KMS-11 (cell line): ENCODE results near the gene UMOD.

Experiments used
- H2AFZ ChIP-seq: fragments of 200-600 bp; sonication (generic); 2 replicates; pipeline ENCODE4 v1.6.1; 2016; ENCODE audit warnings: antibody characterized with exemption, mixed run types, low read depth
- H3K27ac ChIP-seq: fragments of 200-600 bp; sonication (generic); 2 replicates; pipeline ENCODE4 v1.6.1; 2016; ENCODE audit warnings: mild to moderate bottlenecking, mixed run types
- H3K27me3 ChIP-seq: fragments of 200-600 bp; sonication (generic); 2 replicates; pipeline ENCODE4 v1.6.1; 2017; ENCODE audit warnings: mild to moderate bottlenecking, low read depth, mixed run types, moderate library complexity; ENCODE audit not compliant: insufficient read depth
- H3K36me3 ChIP-seq: fragments of 200-600 bp; sonication (generic); 2 replicates; pipeline ENCODE4 v1.6.1; 2017; ENCODE audit warnings: mild to moderate bottlenecking, mixed run types; ENCODE audit not compliant: insufficient read depth
- H3K4me1 ChIP-seq: fragments of 200-600 bp; sonication (generic); 2 replicates; pipeline ENCODE4 v1.6.1; 2016; ENCODE audit warnings: mild to moderate bottlenecking, low read depth, mixed run types; ENCODE audit not compliant: poor library complexity, severe bottlenecking
- H3K4me2 ChIP-seq: fragments of 200-600 bp; sonication (generic); 2 replicates; pipeline ENCODE4 v1.7.0; 2016; ENCODE audit warnings: mild to moderate bottlenecking, mixed run types
- H3K4me3 ChIP-seq: fragments of 200-600 bp; sonication (generic); IDR thresholded peaks from 2 replicates; pipeline ENCODE4 v1.6.1; 2017; ENCODE audit warnings: low read depth, low read length, mixed read lengths; ENCODE audit not compliant: insufficient read depth
- H3K79me2 ChIP-seq: fragments of 200-600 bp; sonication (generic); 2 replicates; pipeline ENCODE4 v1.6.1; 2016; ENCODE audit warnings: low read depth, mixed run types; ENCODE audit not compliant: insufficient read depth
- H3K9ac ChIP-seq: fragments of 200-600 bp; sonication (generic); 2 replicates; pipeline ENCODE4 v1.6.1; 2016; ENCODE audit warnings: mild to moderate bottlenecking, mixed run types
- H4K20me1 ChIP-seq: fragments of 200-600 bp; sonication (generic); 2 replicates; pipeline ENCODE4 v1.6.1; 2016; ENCODE audit warnings: mild to moderate bottlenecking, mixed run types; ENCODE audit not compliant: insufficient read depth
- CTCF ChIP-seq: fragments of 200-600 bp; sonication (generic); conservative IDR thresholded peaks from 2 replicates; pipeline ENCODE4 v1.6.1; 2017; ENCODE audit warnings: low read depth, mild to moderate bottlenecking, antibody characterized with exemption, low read length, moderate library complexity, mixed read lengths

The UMOD gene

GRCh38 chr16:20303012-20303411 lies 49.5 kb downstream of the UMOD start:
- Histone ChIP-seq H4K20me1 (no peaks in the 10 kb centered on the region), H3K4me1 (no peaks in the 10 kb centered on the region), H3K4me2 (no peak overlapping the region), H3K27ac (no peak overlapping the region), H3K27me3 (no peaks in the 10 kb centered on the region), H2AFZ (no peak overlapping the region), H3K79me2 (no peaks in the 10 kb centered on the region), H3K9ac (no peak overlapping the region), H3K36me3 (no peaks in the 10 kb centered on the region), H3K4me3 (no peak overlapping the region)
- TF ChIP-seq CTCF, result no peak

- Histone ChIP-seq H3K36me3 (no peaks in the 10 kb centered on the region), H3K79me2 (no peaks in the 10 kb centered on the region), H3K4me3 (no peak overlapping the region), H3K4me2 (no peak overlapping the region), H3K27ac (no peak overlapping the region), H2AFZ (no peak overlapping the region), H3K27me3 (no peaks in the 10 kb centered on the region), H3K4me1 (no peaks in the 10 kb centered on the region), H3K9ac (no peak overlapping the region), H4K20me1 (no peaks in the 10 kb centered on the region)
- TF ChIP-seq CTCF, result no peak
Measured at GRCh38 chr16:20302389-20302788, 50.1 kb downstream of the UMOD start.

- Histone ChIP-seq H4K20me1 (no peaks in the 10 kb centered on the region), H3K4me2 (no peak overlapping the region), H3K36me3 (no peaks in the 10 kb centered on the region), H3K27me3 (no peaks in the 10 kb centered on the region), H3K4me1 (no peaks in the 10 kb centered on the region), H3K9ac (no peak overlapping the region), H2AFZ (no peak overlapping the region), H3K79me2 (no peaks in the 10 kb centered on the region), H3K27ac (no peak overlapping the region), H3K4me3 (no peak overlapping the region)
- TF ChIP-seq CTCF, result no peak
Measured at GRCh38 chr16:20301840-20302239, 50.7 kb downstream of the UMOD start.

GRCh38 chr16:20300312-20301097 lies 52.0 kb downstream of the UMOD start:
- Histone ChIP-seq H4K20me1 (no peaks in the 10 kb centered on the region), H3K27me3 (no peaks in the 10 kb centered on the region), H3K36me3 (no peaks in the 10 kb centered on the region), H3K4me3 (no peak overlapping the region), H3K4me2 (no peak overlapping the region; the same call in 1 of the 2 replicates), H3K4me1 (no peaks in the 10 kb centered on the region), H3K79me2 (no peaks in the 10 kb centered on the region), H3K27ac (no peak overlapping the region), H3K9ac (no peak overlapping the region), H2AFZ (no peak overlapping the region; the same call in 1 of the 2 replicates)
- TF ChIP-seq CTCF, result peak; percentile 91
